GM12878 (cell line): ENCODE results near the gene WDR89. TPM values are rescaled to one million over a fixed set of nuclear protein-coding genes. Genes with fewer than 3 reads are reported as not detected.

ENCODE experiments used
- ATAC-seq: fragments of 200-7000 bp; cut with Tn5 transposase; 3 replicates; pipeline ENCODE4 v1.9.1; 2020; ENCODE audit warnings: mild to moderate bottlenecking, moderate library complexity
- BruUV-seq: library from RNA; stranded (reverse); fragments of 400-500 nt; replicated peaks from 2 replicates; lab custom pipeline; 2021; lab: Mats Ljungman, UMichigan
- CTCF ChIA-PET: fragments of 300-600 bp; sonication (Branson Sonifier 250); formaldehyde crosslinking; extraction: SDS; loops from one replicate; lab custom pipeline; 2021; ENCODE audit warnings: inconsistent platforms; lab: Yijun Ruan, JAX
- POLR2A ChIA-PET: fragments of 350-600 bp; formaldehyde crosslinking; extraction: SDS; loops from one replicate; lab custom pipeline; 2021; ENCODE audit warnings: inconsistent platforms; lab: Charles Lee
- RAD21 ChIA-PET: fragments of 300-600 bp; sonication (Branson Sonifier 250); formaldehyde crosslinking; loops from one replicate; lab custom pipeline; 2023; ENCODE audit warnings: antibody characterized with exemption; ENCODE audit not compliant: unreplicated experiment; lab: Charles Lee
- SMC1A ChIA-PET: fragments of 300-600 bp; sonication (Branson Sonifier 250); formaldehyde crosslinking; loops from one replicate; lab custom pipeline; 2023; ENCODE audit not compliant: unreplicated experiment, uncharacterized antibody; lab: Charles Lee
- DNase-seq: peaks from one replicate; pipeline ENCODE4 v3.0.0-alpha.2; 2011; ENCODE audit warnings: low read depth, low spot score
- FAIRE-seq: peaks from 3 replicates; lab custom pipeline; 2011; peaks lifted over from hg19 to GRCh38; lab: Jason Lieb, UNC
- H2AFZ ChIP-seq: 2 replicates; pipeline ENCODE4 v1.6.0; 2011; ENCODE audit warnings: low read depth, low read length, control low read depth; ENCODE audit not compliant: control insufficient read depth
- H3K27ac ChIP-seq: 2 replicates; pipeline ENCODE4 v1.5.1; 2011; ENCODE audit warnings: control low read depth; ENCODE audit not compliant: control insufficient read depth, insufficient read depth
- H3K27me3 ChIP-seq, 2 experiments: replicated peaks in 1 of 2; 2 replicates each; pipeline versions ENCODE4 v1.6.0 to v1.6.1; 2011; ENCODE audit warnings: low read length in 1 of 2; ENCODE audit not compliant: control insufficient read depth in 2 of 2, insufficient read depth in 2 of 2
- H3K36me3 ChIP-seq, 2 experiments: 2 replicates each; pipeline ENCODE4 v1.5.1; 2011; ENCODE audit warnings: low read length in 1 of 2; ENCODE audit not compliant: control insufficient read depth in 2 of 2, insufficient read depth in 2 of 2
- H3K4me1 ChIP-seq: 2 replicates; pipeline ENCODE4 v1.6.1; 2011; ENCODE audit warnings: mild to moderate bottlenecking, low read length, moderate library complexity, mixed read lengths; ENCODE audit not compliant: control insufficient read depth, insufficient read depth
- H3K4me2 ChIP-seq: 2 replicates; pipeline ENCODE4 v1.6.0; 2011; ENCODE audit warnings: control low read depth; ENCODE audit not compliant: control insufficient read depth, insufficient read depth
- H3K4me3 ChIP-seq: fragments of 200-600 bp; sonication (generic); 2 replicates; pipeline ENCODE4 v1.5.1; 2016
- H3K79me2 ChIP-seq: 2 replicates; pipeline ENCODE4 v1.6.0; 2011; ENCODE audit warnings: low read length; ENCODE audit not compliant: control insufficient read depth, insufficient read depth
- H3K9ac ChIP-seq: 2 replicates; pipeline ENCODE4 v1.8.0; 2011; ENCODE audit warnings: low read length, control low read depth, mixed read lengths; ENCODE audit not compliant: control insufficient read depth, insufficient read depth
- H3K9me3 ChIP-seq: replicated peaks from 3 replicates; pipeline ENCODE4 v1.5.1; 2011; ENCODE audit warnings: mild to moderate bottlenecking, low read length; ENCODE audit not compliant: control insufficient read depth, insufficient read depth
- H4K20me1 ChIP-seq: 2 replicates; pipeline ENCODE4 v1.6.0; 2011; ENCODE audit not compliant: control insufficient read depth, insufficient read depth
- BMI1 ChIP-seq: fragments of 450-650 bp; IDR thresholded peaks from 2 replicates; pipeline ENCODE4 v1.6.1; 2016; ENCODE audit warnings: mild to moderate bottlenecking, moderate library complexity, borderline replicate concordance
- CHD1 ChIP-seq: IDR thresholded peaks from 2 replicates; pipeline ENCODE4 v1.6.1; 2012; ENCODE audit warnings: low read depth, low read length, improper control_type of control experiment
- DPF2 ChIP-seq: fragments of 450-650 bp; IDR thresholded peaks from 2 replicates; pipeline ENCODE4 v1.6.1; 2017; ENCODE audit warnings: mild to moderate bottlenecking
- EGR1 ChIP-seq, 2 experiments: IDR thresholded peaks; 1 replicate in 1 of 2; 2 replicates in 1 of 2; pipeline ENCODE4 v1.6.1; 2011 to 2012; ENCODE audit warnings: low read depth in 2 of 2, low read length in 2 of 2, borderline replicate concordance in 1 of 2, mild to moderate bottlenecking in 1 of 2, moderate library complexity in 1 of 2
- EP300 ChIP-seq, 2 experiments: fragments of 150-350 bp in 1 of 2; IDR thresholded peaks; 2 replicates each; pipeline ENCODE4 v1.6.1; 2011 to 2012; ENCODE audit warnings: low read depth in 2 of 2, low read length in 2 of 2, borderline replicate concordance in 1 of 2, improper control_type of control experiment in 1 of 2, inconsistent platforms in 1 of 2; ENCODE audit not compliant: control insufficient read depth in 1 of 2
- GABPA ChIP-seq: IDR thresholded peaks from 2 replicates; pipeline ENCODE4 v1.6.1; 2014; ENCODE audit warnings: antibody characterized with exemption, low read depth, mild to moderate bottlenecking, inconsistent platforms
- GATAD2B ChIP-seq: fragments of 450-650 bp; conservative IDR thresholded peaks from 2 replicates; pipeline ENCODE4 v1.6.1; 2017; ENCODE audit warnings: low read depth, mild to moderate bottlenecking, moderate library complexity
- HDGF ChIP-seq: fragments of 450-650 bp; IDR thresholded peaks from 2 replicates; pipeline ENCODE4 v1.6.1; 2016; ENCODE audit warnings: antibody characterized with exemption
- IKZF1 ChIP-seq: fragments of 450-650 bp; conservative IDR thresholded peaks from 2 replicates; pipeline ENCODE4 v1.6.1; 2017; ENCODE audit warnings: antibody characterized with exemption, mild to moderate bottlenecking
- MYB ChIP-seq: fragments of 150-350 bp; IDR thresholded peaks from 2 replicates; pipeline ENCODE4 v1.6.1; 2014; ENCODE audit warnings: mild to moderate bottlenecking, low read depth, low read length, borderline replicate concordance
- NFIC ChIP-seq: IDR thresholded peaks from 2 replicates; pipeline ENCODE4 v1.6.1; 2012; ENCODE audit warnings: low read depth, mild to moderate bottlenecking, inconsistent platforms, low read length, moderate library complexity
- NR2F1 ChIP-seq: fragments of 450-650 bp; conservative IDR thresholded peaks from 2 replicates; pipeline ENCODE4 v1.6.1; 2017; ENCODE audit warnings: mild to moderate bottlenecking
- RB1 ChIP-seq: fragments of 450-650 bp; formaldehyde crosslinking; IDR thresholded peaks from 2 replicates; pipeline ENCODE4 v1.6.1; 2017; ENCODE audit warnings: mild to moderate bottlenecking, borderline replicate concordance
- RFX5 ChIP-seq: IDR thresholded peaks from 2 replicates; pipeline ENCODE4 v1.6.1; 2011; ENCODE audit warnings: low read depth, low read length, improper control_type of control experiment
- RUNX3 ChIP-seq: IDR thresholded peaks from 2 replicates; pipeline ENCODE4 v1.6.1; 2012; ENCODE audit warnings: low read length, inconsistent platforms
- SP1 ChIP-seq: IDR thresholded peaks from one replicate; pipeline ENCODE4 v1.6.1; 2011; ENCODE audit warnings: low read depth, low read length
- SPI1 ChIP-seq: IDR thresholded peaks from 2 replicates; pipeline ENCODE4 v1.6.1; 2011; ENCODE audit warnings: low read depth, mild to moderate bottlenecking, low read length, moderate library complexity, borderline replicate concordance; ENCODE audit not compliant: insufficient read depth
- SUPT20H ChIP-seq: IDR thresholded peaks from 2 replicates; pipeline ENCODE4 v1.6.1; 2011; ENCODE audit warnings: low read depth, mild to moderate bottlenecking, low read length, moderate library complexity, borderline replicate concordance; ENCODE audit not compliant: control insufficient read depth
- SUZ12 ChIP-seq: fragments of 200-600 bp; sonication (generic); IDR thresholded peaks from one replicate; pipeline ENCODE4 v1.6.1; 2018; ENCODE audit warnings: antibody characterized with exemption, mild to moderate bottlenecking; ENCODE audit not compliant: unreplicated experiment
- TARDBP ChIP-seq: IDR thresholded peaks from 2 replicates; pipeline ENCODE4 v1.6.1; 2016; ENCODE audit warnings: borderline replicate concordance
- ZNF384 ChIP-seq: IDR thresholded peaks from 2 replicates; pipeline ENCODE4 v1.6.1; 2012; ENCODE audit warnings: low read depth, mild to moderate bottlenecking, low read length, improper control_type of control experiment, borderline replicate concordance
- ZNF622 ChIP-seq: fragments of 450-650 bp; IDR thresholded peaks from 2 replicates; pipeline ENCODE4 v1.6.1; 2017; ENCODE audit warnings: mild to moderate bottlenecking, inconsistent platforms
- ZSCAN29 ChIP-seq: fragments of 450-650 bp; IDR thresholded peaks from 2 replicates; pipeline ENCODE4 v1.6.1; 2017; ENCODE audit warnings: mild to moderate bottlenecking, moderate library complexity
- ZZZ3 ChIP-seq: IDR thresholded peaks from 2 replicates; pipeline ENCODE4 v1.6.1; 2011; ENCODE audit warnings: low read depth; ENCODE audit not compliant: control insufficient read depth, insufficient read length
- WGBS: methylation state at CpG from one replicate; pipeline ENCODE4 v1.1.6; 2016; ENCODE audit warnings: low lambda C conversion rate; ENCODE audit not compliant: insufficient replicate concordance, insufficient coverage; ENCODE audit errors: missing lambda C conversion rate; 5-methylcytosine and 5-hydroxymethylcytosine counted together
- in situ Hi-C: fragments of 300-500 bp; cut with MboI; formaldehyde crosslinking; loops from 9 replicates; pipeline ENCODE4 v1.14.3; 2018; ENCODE audit warnings: mixed read lengths
- intact Hi-C: fragments of 100-400 bp; cut with micrococcal nuclease; formaldehyde crosslinking; loops from one replicate; pipeline ENCODE4 v1.14.2; 2022; ENCODE audit not compliant: unreplicated experiment
- polyA plus RNA-seq, 11 experiments: library from polyadenylated mRNA; depleted of rRNA in 4 of 11; unstranded in 6 of 11; stranded (reverse) in 5 of 11; fragments of >200 nt; fragmentation: Nextera tagmentation in 4 of 11; fragmentation: Illumina TruSeq in 1 of 11; extraction: Ambion mirVana in 4 of 11; extraction: Trizol in 1 of 11; gene quantifications; 1 replicate in 1 of 11; 2 replicates in 10 of 11; pipeline versions ENCODE4 v1.2.1 to v1.2.3, GENCODE V29; 2011 to 2016; ENCODE audit warnings: inconsistent platforms in 2 of 11, missing spikeins in 2 of 11, low read depth in 1 of 11
- total RNA-seq, 4 experiments: library from RNA; depleted of rRNA in 3 of 4; stranded (reverse); fragments of >200 nt in 3 of 4; fragmentation: Illumina TruSeq in 1 of 4; extraction: Trizol in 1 of 4; gene quantifications; 2 replicates each; pipeline versions ENCODE4 v1.2.1 to v1.2.3, GENCODE V29; 2013 to 2021

Gene WDR89
- total and polyA plus RNA-seq, 10 of the 15 experiments (the other 5 are each of a cell fraction or from before 2014, with no cell fraction given) = 11.8 to 25.7 (median 17.5) TPM

DNA sequence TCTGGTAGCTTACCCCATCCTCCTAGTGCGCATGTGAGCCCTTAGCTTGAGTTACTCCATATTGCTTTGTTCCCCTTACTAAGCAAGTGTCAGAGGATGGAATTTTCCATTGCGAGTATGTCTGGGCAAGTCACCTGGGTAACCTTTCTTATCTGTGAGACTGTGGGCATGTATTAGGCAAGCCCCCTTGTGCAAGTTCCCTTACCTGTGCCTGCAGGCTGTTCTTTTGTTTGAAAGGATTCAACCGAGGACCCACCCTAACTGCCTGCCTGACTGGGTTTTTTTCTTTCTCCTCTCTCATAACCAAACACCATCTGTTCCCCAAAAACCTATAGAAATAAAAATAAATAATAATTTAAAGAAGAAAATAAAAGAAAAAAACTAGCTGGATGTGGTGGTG, 76.2 kb downstream of the WDR89 start (continued):
- TF ChIP-seq IKZF1 (no peak), ZNF384 (no peak), ZNF622 (no peak), DPF2 (no peak), SUZ12 (no peak), ZSCAN29 (no peak), MYB (no peak), EP300 (IDR thresholded peaks at IDR 0.05; ENCODE audit: borderline replicate concordance in 1 of 2, control insufficient read depth in 1 of 2, low read depth in 2 of 2, low read length in 2 of 2) (no peak), HDGF (no peak), SP1 (no peak)
- TF ChIP-seq, all 136 proteins: peak for 0

GRCh38 chr14:63564318-63564717, 77.4 kb downstream of the WDR89 start:
- WGBS = 21% methylated on average over 1 of the region's 1 CpG
- H3K9me3 ChIP-seq = no peaks in the 10 kb centered on the region; the same call in 2 of the 3 replicates

More at GRCh38 chr14:63564318-63564717, 77.4 kb downstream of the WDR89 start:
- H3K4me1 ChIP-seq = no peaks in the 10 kb centered on the region
- no peak overlapping the region for H3K4me2 ChIP-seq
- no peaks in the 10 kb centered on the region for H3K27me3 ChIP-seq
- H3K79me2 ChIP-seq = no peaks in the 10 kb centered on the region
- DNase-seq (no peak), FAIRE-seq (no peak), ATAC-seq (no peak)
- no peak overlapping the region for H3K9ac ChIP-seq
- intact Hi-C loops (no loop called here), in situ Hi-C loops (loop anchor here (25.0 kb wide), 1 partner anchor 1402 kb away; no protein-coding TSS in a partner anchor)
- ChIA-PET RAD21 (interaction anchor here (1.1 kb wide), 1 partner anchor 16 kb away, joined by 3 read pairs; no protein-coding TSS in a partner anchor), SMC1A (no interaction called here), CTCF (no interaction called here), POLR2A (interaction anchor here (0.5 kb wide), 1 partner anchor 194 kb away, joined by 3 read pairs; no protein-coding TSS in a partner anchor)
- no peak overlapping the region for H3K27ac ChIP-seq
- no TSS peak for BruUV-seq
- no peaks in the 10 kb centered on the region for H4K20me1 ChIP-seq
- H3K4me3 ChIP-seq = no peak overlapping the region
- no peaks in the 10 kb centered on the region for H3K36me3 ChIP-seq
- no peak for TF ChIP-seq EGR1 (IDR thresholded peaks at IDR 0.05; ENCODE audit: borderline replicate concordance in 1 of 2, low read depth in 2 of 2, low read length in 2 of 2)
- TF ChIP-seq RUNX3 = no peak
- no peak for TF ChIP-seq RB1
- TF ChIP-seq SUPT20H = no peak
- no peak for TF ChIP-seq GABPA
- TF ChIP-seq NFIC = no peak
- TF ChIP-seq GATAD2B = no peak
- no peak for TF ChIP-seq SPI1
- no peak for TF ChIP-seq ZZZ3
- TF ChIP-seq BMI1 = no peak
- TF ChIP-seq RFX5 = no peak
- TF ChIP-seq CHD1 = no peak
- TF ChIP-seq NR2F1 = no peak
- no peak for TF ChIP-seq TARDBP
- H2AFZ ChIP-seq = no peak overlapping the region
